OCI-LY1 (cell line): ENCODE measurements around the gene ZSCAN2.

ENCODE experiments used
- H2AFZ ChIP-seq: fragments of 200-600 bp; sonication (generic), shearing (Covaris generic); 2 replicates; pipeline ENCODE4 v1.6.0; 2014; ENCODE audit warnings: antibody characterized with exemption, mild to moderate bottlenecking, low read length
- H3F3A ChIP-seq: fragments of 200-600 bp; sonication (generic), shearing (Covaris generic); 2 replicates; pipeline ENCODE4 v1.6.0; 2014; ENCODE audit warnings: mild to moderate bottlenecking, antibody characterized with exemption, low read length, moderate library complexity; ENCODE audit not compliant: insufficient read depth
- H3K27ac ChIP-seq: fragments of 200-600 bp; sonication (generic); 2 replicates; pipeline ENCODE4 v1.5.1; 2014; ENCODE audit warnings: low read length, mixed run types, mild to moderate bottlenecking, low read depth; ENCODE audit not compliant: poor library complexity, severe bottlenecking
- H3K27me3 ChIP-seq: fragments of 200-600 bp; sonication (generic); 2 replicates; pipeline ENCODE4 v1.6.0; 2014; ENCODE audit warnings: antibody characterized with exemption, mild to moderate bottlenecking, low read length, moderate library complexity; ENCODE audit not compliant: insufficient read depth
- H3K36me3 ChIP-seq: fragments of 200-600 bp; sonication (generic); 2 replicates; pipeline ENCODE4 v1.6.1; 2014; ENCODE audit warnings: mild to moderate bottlenecking, antibody characterized with exemption, low read length, moderate library complexity, mixed read lengths; ENCODE audit not compliant: insufficient read depth
- H3K4me1 ChIP-seq: fragments of 200-600 bp; sonication (generic); 2 replicates; pipeline ENCODE4 v1.5.1; 2014; ENCODE audit warnings: mild to moderate bottlenecking, low read length, moderate library complexity; ENCODE audit not compliant: insufficient read depth, severe bottlenecking
- H3K4me2 ChIP-seq: fragments of 200-600 bp; sonication (generic), shearing (Covaris generic); 2 replicates; pipeline ENCODE4 v1.6.1; 2014; ENCODE audit warnings: low read length
- H3K4me3 ChIP-seq: fragments of 200-600 bp; sonication (generic); 2 replicates; pipeline ENCODE4 v1.5.1; 2014; ENCODE audit warnings: low read length, low read depth, mild to moderate bottlenecking, mixed read lengths; ENCODE audit not compliant: poor library complexity, severe bottlenecking
- H3K79me2 ChIP-seq: fragments of 200-600 bp; shearing (Covaris generic); 2 replicates; pipeline ENCODE4 v1.6.1; 2016; ENCODE audit warnings: mixed run types, low read length, mixed read lengths; ENCODE audit not compliant: insufficient read depth
- H3K9ac ChIP-seq: fragments of 200-600 bp; sonication (generic), shearing (Covaris generic); 2 replicates; pipeline ENCODE4 v1.6.1; 2014; ENCODE audit warnings: mild to moderate bottlenecking, low read length, mixed read lengths
- H3K9me2 ChIP-seq: fragments of 200-600 bp; sonication (generic), shearing (Covaris generic); 2 replicates; pipeline ENCODE4 v1.6.1; 2014; ENCODE audit warnings: low read depth, mild to moderate bottlenecking, low read length, mixed read lengths
- H3K9me3 ChIP-seq: fragments of 200-600 bp; shearing (Covaris generic); 2 replicates; pipeline ENCODE4 v1.6.1; 2014; ENCODE audit warnings: low read length, mixed read lengths
- H4K20me1 ChIP-seq: fragments of 200-600 bp; sonication (generic), shearing (Covaris generic); 2 replicates; pipeline ENCODE4 v1.6.0; 2016; ENCODE audit warnings: mild to moderate bottlenecking, low read length; ENCODE audit not compliant: insufficient read depth
- EZH2 ChIP-seq: fragments of 200-600 bp; sonication (generic), shearing (Covaris generic); IDR thresholded peaks from 2 replicates; pipeline ENCODE4 v1.8.0; 2017; ENCODE audit warnings: borderline replicate concordance, mixed run types, mild to moderate bottlenecking, antibody characterized with exemption, low read length, moderate library complexity, mixed read lengths
- TF ChIP-seq, protein P1 (sequence below): fragments of 200-600 bp; sonication (generic), shearing (Covaris generic); IDR thresholded peaks from 2 replicates; pipeline ENCODE4 v1.5.1; 2017; ENCODE audit warnings: mild to moderate bottlenecking, antibody characterized with exemption, low read length, moderate library complexity, mixed read lengths

ZSCAN2 gene

DNA sequence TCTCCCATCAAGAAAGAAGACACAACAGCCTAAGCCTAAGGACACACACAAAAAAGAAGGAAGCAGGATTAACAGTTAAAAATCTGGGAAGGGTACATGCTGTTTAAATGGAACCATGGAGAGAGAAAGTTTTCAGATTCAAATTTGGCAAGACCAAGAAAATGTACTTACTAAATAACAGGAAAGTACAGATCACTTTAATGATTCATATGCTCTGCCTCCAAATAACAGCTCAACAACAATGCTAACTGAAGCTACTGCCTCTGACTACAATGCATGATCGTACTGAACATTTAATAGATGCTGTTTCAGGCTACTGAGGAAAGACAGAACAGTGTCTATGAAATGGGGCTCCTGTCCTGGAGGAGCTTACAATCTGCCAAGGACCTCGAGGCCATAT, 65.6 kb downstream of the ZSCAN2 start:
- Histone ChIP-seq H3K9ac (no peak overlapping the region), H3K9me2 (no peaks in the 10 kb centered on the region), H3K27ac (no peak overlapping the region), H4K20me1 (no peaks in the 10 kb centered on the region), H3K9me3 (no peaks in the 10 kb centered on the region), H3K4me3 (no peak overlapping the region), H2AFZ (no peak overlapping the region), H3K4me2 (no peak overlapping the region), H3F3A (no peaks in the 10 kb centered on the region), H3K36me3 (peaks cover 42% of the 10 kb centered on the region), H3K79me2 (no peaks in the 10 kb centered on the region), H3K27me3 (no peaks in the 10 kb centered on the region), H3K4me1 (no peaks in the 10 kb centered on the region)
- TF ChIP-seq EZH2 = no peak
- TF ChIP-seq, protein P1, sequence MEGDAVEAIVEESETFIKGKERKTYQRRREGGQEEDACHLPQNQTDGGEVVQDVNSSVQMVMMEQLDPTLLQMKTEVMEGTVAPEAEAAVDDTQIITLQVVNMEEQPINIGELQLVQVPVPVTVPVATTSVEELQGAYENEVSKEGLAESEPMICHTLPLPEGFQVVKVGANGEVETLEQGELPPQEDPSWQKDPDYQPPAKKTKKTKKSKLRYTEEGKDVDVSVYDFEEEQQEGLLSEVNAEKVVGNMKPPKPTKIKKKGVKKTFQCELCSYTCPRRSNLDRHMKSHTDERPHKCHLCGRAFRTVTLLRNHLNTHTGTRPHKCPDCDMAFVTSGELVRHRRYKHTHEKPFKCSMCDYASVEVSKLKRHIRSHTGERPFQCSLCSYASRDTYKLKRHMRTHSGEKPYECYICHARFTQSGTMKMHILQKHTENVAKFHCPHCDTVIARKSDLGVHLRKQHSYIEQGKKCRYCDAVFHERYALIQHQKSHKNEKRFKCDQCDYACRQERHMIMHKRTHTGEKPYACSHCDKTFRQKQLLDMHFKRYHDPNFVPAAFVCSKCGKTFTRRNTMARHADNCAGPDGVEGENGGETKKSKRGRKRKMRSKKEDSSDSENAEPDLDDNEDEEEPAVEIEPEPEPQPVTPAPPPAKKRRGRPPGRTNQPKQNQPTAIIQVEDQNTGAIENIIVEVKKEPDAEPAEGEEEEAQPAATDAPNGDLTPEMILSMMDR = no peak

DNA sequence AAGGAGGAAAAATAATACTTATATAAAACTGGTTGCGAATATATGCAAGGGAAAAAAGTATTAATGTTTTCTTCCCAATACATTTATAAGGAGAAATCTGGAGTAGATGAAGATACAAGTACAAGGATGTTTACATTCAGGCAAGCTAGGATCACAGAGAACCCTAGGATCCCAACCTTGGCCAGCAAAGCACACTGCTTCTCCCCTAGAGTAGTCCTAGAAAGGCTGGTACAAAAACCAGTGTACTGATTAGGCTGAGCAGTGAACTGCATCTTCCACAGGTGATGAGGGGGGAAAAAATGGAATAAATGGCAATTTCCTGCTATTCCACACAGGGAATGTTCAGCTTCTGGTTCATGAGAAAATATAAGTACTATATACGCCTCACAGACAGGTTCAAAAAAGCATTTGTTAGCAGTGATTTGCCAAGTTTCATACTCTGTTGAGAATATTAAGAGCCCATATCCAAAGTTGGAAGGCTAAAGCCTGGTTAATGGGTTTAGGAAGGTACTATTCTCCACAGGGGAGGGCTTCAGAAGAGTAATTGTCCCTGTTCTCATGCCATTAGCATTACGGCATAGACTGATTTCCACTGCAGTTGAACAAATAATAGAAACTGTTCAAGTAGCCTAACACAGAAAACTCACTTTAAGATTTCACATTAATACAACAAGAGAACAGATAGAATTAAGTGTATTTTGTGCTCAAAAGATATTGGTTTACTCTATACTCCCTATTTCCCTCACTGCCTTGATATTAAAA, 67.6 kb downstream of the ZSCAN2 start:
- no peaks in the 10 kb centered on the region for H3K9me2 ChIP-seq
- no peak overlapping the region for H3K4me2 ChIP-seq
- no peak overlapping the region for H3K27ac ChIP-seq
- H3F3A ChIP-seq = no peaks in the 10 kb centered on the region
- no peak overlapping the region for H3K4me3 ChIP-seq
- H3K4me1 ChIP-seq = no peaks in the 10 kb centered on the region
- peaks cover 42% of the 10 kb centered on the region for H3K36me3 ChIP-seq
- no peaks in the 10 kb centered on the region for H3K9me3 ChIP-seq
- no peaks in the 10 kb centered on the region for H4K20me1 ChIP-seq
- H3K79me2 ChIP-seq = no peaks in the 10 kb centered on the region
- no peak overlapping the region for H3K9ac ChIP-seq
- no peak overlapping the region for H2AFZ ChIP-seq
- TF ChIP-seq, protein P1 = no peak
- no peak for TF ChIP-seq EZH2
- no peaks in the 10 kb centered on the region for H3K27me3 ChIP-seq

DNA sequence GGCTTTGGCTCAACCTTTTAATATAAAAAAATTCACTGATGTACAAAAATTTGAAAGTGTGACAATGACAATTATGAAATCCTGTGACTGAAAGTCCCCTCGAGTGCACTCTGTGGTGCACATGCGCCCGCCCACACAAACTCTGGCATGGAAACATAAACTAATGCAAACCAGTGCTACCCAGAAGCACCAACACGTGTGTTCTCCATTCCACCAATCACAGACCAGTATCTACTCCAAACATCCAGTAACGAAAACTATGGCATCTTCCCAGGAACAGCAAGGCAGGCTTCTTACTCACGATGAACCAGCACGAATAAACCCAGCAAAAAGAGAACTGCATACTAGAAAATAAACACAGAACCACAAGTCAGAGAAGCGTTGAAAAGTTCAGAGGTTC, 68.9 kb downstream of the ZSCAN2 start:
- Histone ChIP-seq H4K20me1 (no peaks in the 10 kb centered on the region), H3K9me3 (no peaks in the 10 kb centered on the region), H3K4me2 (no peak overlapping the region), H3K9me2 (no peaks in the 10 kb centered on the region), H2AFZ (no peak overlapping the region), H3K27me3 (no peaks in the 10 kb centered on the region), H3K4me1 (no peaks in the 10 kb centered on the region), H3K9ac (no peak overlapping the region), H3K4me3 (no peak overlapping the region), H3F3A (no peaks in the 10 kb centered on the region), H3K79me2 (no peaks in the 10 kb centered on the region), H3K36me3 (peaks cover 48% of the 10 kb centered on the region), H3K27ac (no peak overlapping the region)
- TF ChIP-seq EZH2 = no peak
- TF ChIP-seq, protein P1 = no peak
